GM23248 (cell line): ENCODE data around the gene NPIPA8. TPM values are rescaled to one million over a fixed set of nuclear protein-coding genes. Genes with fewer than 3 reads are reported as not detected.
"Not testable (repeated sequence)": the region's sequence is repeated elsewhere in the genome, so short reads cannot be mapped to it uniquely, and the experiment has no call there.

Source experiments
- DNase-seq: peaks from one replicate; pipeline ENCODE4 v3.0.0-alpha.2; 2015
- H2AFZ ChIP-seq: fragments of 200-600 bp; sonication (generic); 2 replicates; pipeline ENCODE4 v1.6.1; 2016; ENCODE audit warnings: antibody characterized with exemption
- H3F3A ChIP-seq: fragments of 200-600 bp; sonication (generic); 2 replicates; pipeline ENCODE4 v1.6.1; 2016; ENCODE audit warnings: mild to moderate bottlenecking, antibody characterized with exemption, mixed run types; ENCODE audit not compliant: insufficient read depth
- H3K27ac ChIP-seq: fragments of 200-600 bp; sonication (generic); 2 replicates; pipeline ENCODE4 v1.5.1; 2016; ENCODE audit warnings: mild to moderate bottlenecking
- H3K27me3 ChIP-seq: fragments of 200-600 bp; sonication (generic); replicated peaks from 2 replicates; pipeline ENCODE4 v1.6.1; 2016; ENCODE audit warnings: mild to moderate bottlenecking; ENCODE audit not compliant: insufficient read depth
- H3K36me3 ChIP-seq: fragments of 200-600 bp; sonication (generic); 2 replicates; pipeline ENCODE4 v1.6.1; 2016; ENCODE audit warnings: low read depth, mild to moderate bottlenecking
- H3K4me1 ChIP-seq: fragments of 200-600 bp; sonication (generic); 2 replicates; pipeline ENCODE4 v1.6.1; 2016; ENCODE audit warnings: mild to moderate bottlenecking; ENCODE audit not compliant: insufficient read depth
- H3K4me2 ChIP-seq: fragments of 200-600 bp; sonication (generic); one replicate; pipeline ENCODE4 v1.6.1; 2016; ENCODE audit warnings: mild to moderate bottlenecking; ENCODE audit not compliant: unreplicated experiment
- H3K4me3 ChIP-seq: fragments of 200-600 bp; sonication (generic); 2 replicates; pipeline ENCODE4 v1.5.1; 2016; ENCODE audit warnings: mild to moderate bottlenecking
- H3K79me2 ChIP-seq: fragments of 200-600 bp; sonication (generic); 2 replicates; pipeline ENCODE4 v1.6.1; 2016; ENCODE audit warnings: mild to moderate bottlenecking; ENCODE audit not compliant: insufficient read depth
- H3K9ac ChIP-seq: fragments of 200-600 bp; sonication (generic); 2 replicates; pipeline ENCODE4 v1.6.1; 2016; ENCODE audit warnings: mild to moderate bottlenecking
- H3K9me2 ChIP-seq: fragments of 200-600 bp; sonication (generic); 2 replicates; pipeline ENCODE4 v1.6.1; 2016; ENCODE audit warnings: mixed run types, mild to moderate bottlenecking, moderate library complexity; ENCODE audit not compliant: insufficient read depth
- H3K9me3 ChIP-seq: fragments of 200-600 bp; sonication (generic); one replicate; pipeline ENCODE4 v1.6.1; 2017; ENCODE audit warnings: low read depth
- H4K20me1 ChIP-seq: fragments of 200-600 bp; sonication (generic); 2 replicates; pipeline ENCODE4 v1.6.0; 2016; ENCODE audit not compliant: insufficient read depth
- WGBS, 2 experiments: methylation state at CpG; one replicate each; pipeline ENCODE4 v1.1.6; 2015 to 2017; ENCODE audit warnings: low lambda C conversion rate in 2 of 2, low coverage in 1 of 2; ENCODE audit errors: missing lambda C conversion rate in 2 of 2; 5-methylcytosine and 5-hydroxymethylcytosine counted together
- in situ Hi-C: fragments of 300-500 bp; cut with MboI; formaldehyde crosslinking; loops from 2 replicates; pipeline ENCODE4 v1.15.0; 2020
- microRNA-seq: library from miRNA; unstranded; fragments of <30 nt; microRNA quantifications from one replicate; pipeline ENCODE4, GENCODE V29; 2016; ENCODE audit warnings: borderline number of aligned reads
- polyA plus RNA-seq: library from polyadenylated mRNA; unstranded; fragments of >200 nt; fragmentation: Nextera tagmentation; extraction: Ambion mirVana; gene quantifications from 2 replicates; pipeline ENCODE4 v1.2.1, GENCODE V29; 2016
- small RNA-seq: library from RNA; depleted of rRNA; stranded (forward); fragments of <200 nt; gene quantifications from one replicate; pipeline ENCODE3, GENCODE V24; 2014; ENCODE audit warnings: low read depth, low replicate concordance
- total RNA-seq: library from RNA; depleted of rRNA; stranded (reverse); fragments of >200 nt; shearing (Covaris generic); gene quantifications from 2 replicates; pipeline ENCODE4 v1.2.3, GENCODE V29; 2014; rRNA removed

NPIPA8 gene
- total and polyA plus RNA-seq, 2 experiments from 2014 or later: not detected

DNA sequence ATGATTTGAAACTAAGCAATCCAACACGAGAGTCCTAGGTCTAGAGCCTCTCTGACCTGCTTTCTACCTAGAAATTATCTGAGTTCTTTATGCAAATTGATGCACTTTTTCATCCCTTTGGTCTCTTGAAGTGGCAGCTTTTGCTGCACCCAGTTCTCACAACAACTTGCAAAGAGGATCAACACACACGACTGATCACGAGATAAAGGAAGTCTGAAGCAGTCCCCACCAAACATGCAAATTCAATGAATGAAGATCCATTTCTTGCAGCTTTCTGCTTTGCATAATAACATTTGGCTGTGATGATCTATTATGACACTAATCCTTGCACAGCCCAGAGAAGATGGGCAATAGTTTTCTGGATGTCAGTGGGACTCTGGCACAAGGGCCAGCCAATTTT, 56.2 kb downstream of the NPIPA8 start:
- in situ Hi-C loops, H4K20me1 ChIP-seq: not testable (repeated sequence)

GRCh38 chr16:18276756-18277155, 59.8 kb downstream of the NPIPA8 start:
- H3K9me3 ChIP-seq, H3K9ac ChIP-seq, H3K36me3 ChIP-seq, in situ Hi-C loops, H3K4me2 ChIP-seq, H3K79me2 ChIP-seq, H3K27ac ChIP-seq, H3F3A ChIP-seq, H3K9me2 ChIP-seq, DNase-seq, H3K4me1 ChIP-seq, H2AFZ ChIP-seq, H3K27me3 ChIP-seq, H3K4me3 ChIP-seq, H4K20me1 ChIP-seq: not testable (repeated sequence)
- WGBS, 2 experiments: 48 to 56% methylated on average over 2 of the region's 3 CpGs

More for the DNA sequence above, 56.2 kb downstream of the NPIPA8 start:
- not testable (repeated sequence) for H3K4me2 ChIP-seq, H3K27ac ChIP-seq, H3K27me3 ChIP-seq, H3K36me3 ChIP-seq, H3K9me2 ChIP-seq, H3K4me1 ChIP-seq, H3K79me2 ChIP-seq, DNase-seq, H3K9ac ChIP-seq, H3K9me3 ChIP-seq, H3F3A ChIP-seq, H3K4me3 ChIP-seq, H2AFZ ChIP-seq
- WGBS, 2 experiments: 33% methylated on average over 1 of the region's 3 CpGs; no CpG with 5 or more reads in 1 of the 2 experiments

- H3F3A ChIP-seq, H3K4me1 ChIP-seq, H3K4me3 ChIP-seq, DNase-seq, H3K36me3 ChIP-seq, H3K9me2 ChIP-seq, H3K9ac ChIP-seq, H2AFZ ChIP-seq, H3K4me2 ChIP-seq, H3K79me2 ChIP-seq, H4K20me1 ChIP-seq, H3K9me3 ChIP-seq, H3K27me3 ChIP-seq, in situ Hi-C loops, H3K27ac ChIP-seq: not testable (repeated sequence)
- WGBS, 2 experiments: 51 to 54% methylated on average over 2 of the region's 2 CpGs
Measured at GRCh38 chr16:18270171-18270570, 66.4 kb downstream of the NPIPA8 start.

Small RNA genes within 50 kb of the gene (microRNA-seq; reads per million reads assigned to microRNA genes)
- gene MIR6511A4 (not detected), gene MIR6770-3 (not detected)

Small RNA genes within 50 kb of the gene (small RNA-seq; reads per million reads assigned to genes)
- not detected for gene AC126755.6
- gene MIR6511A4: not detected
- not detected for gene MIR6770-3

Other genes with a start within 250 kb of the NPIPA8 start
- gene NOMO2, start 225.4 kb upstream of the NPIPA8 start, total RNA-seq: 135 and 144 TPM in 2 replicates
- 135 and 139 TPM in 2 replicates for gene NOMO2, start 225.4 kb upstream of the NPIPA8 start, polyA plus RNA-seq